A673 (cell line): Measurements from ENCODE around the gene SGCD. TPM values are rescaled to one million over a fixed set of nuclear protein-coding genes. Genes with fewer than 3 reads are reported as not detected.

Source experiments
- BruUV-seq: library from RNA; stranded (reverse); fragments of 400-500 nt; replicated peaks from 2 replicates; lab custom pipeline; 2021; lab: Mats Ljungman, UMichigan
- CTCF ChIA-PET: fragments of 300-600 bp; sonication (Branson Sonifier 250); formaldehyde crosslinking; loops from one replicate; lab custom pipeline; 2022; ENCODE audit warnings: antibody characterized with exemption; lab: Charles Lee
- POLR2A ChIA-PET: fragments of 300-600 bp; sonication (Branson Sonifier 250); formaldehyde crosslinking; loops from one replicate; lab custom pipeline; 2022; ENCODE audit warnings: antibody characterized with exemption; ENCODE audit not compliant: low non-redundant PET; lab: Charles Lee
- DNase-seq: peaks from one replicate; pipeline ENCODE4 v3.0.0-alpha.2; 2015; ENCODE audit warnings: low spot score
- H3K27ac ChIP-seq: fragments of 200-600 bp; sonication (generic); 2 replicates; pipeline ENCODE4 v1.5.1; 2016; ENCODE audit warnings: mixed run types, low read depth, mild to moderate bottlenecking, mixed read lengths, antibody characterized with exemption, low read length; ENCODE audit not compliant: poor library complexity, severe bottlenecking
- H3K27me3 ChIP-seq: fragments of 200-600 bp; sonication (generic); replicated peaks from 2 replicates; pipeline ENCODE4 v1.6.1; 2017; ENCODE audit warnings: mixed run types, low read depth, mild to moderate bottlenecking, mixed read lengths, antibody characterized with exemption, low read length; ENCODE audit not compliant: insufficient read depth, poor library complexity
- H3K36me3 ChIP-seq: fragments of 200-600 bp; sonication (generic); 2 replicates; pipeline ENCODE4 v1.6.1; 2016; ENCODE audit warnings: mixed run types, mild to moderate bottlenecking, mixed read lengths, antibody characterized with exemption, low read length; ENCODE audit not compliant: insufficient read depth, poor library complexity, severe bottlenecking
- H3K4me1 ChIP-seq: fragments of 200-600 bp; sonication (generic); 2 replicates; pipeline ENCODE4 v1.6.1; 2017; ENCODE audit warnings: mixed run types, mild to moderate bottlenecking, mixed read lengths, antibody characterized with exemption, low read length; ENCODE audit not compliant: insufficient read depth, poor library complexity, severe bottlenecking
- H3K4me3 ChIP-seq: fragments of 200-600 bp; sonication (generic); 2 replicates; pipeline ENCODE4 v1.5.1; 2016; ENCODE audit warnings: low read depth, mixed run types, mild to moderate bottlenecking, mixed read lengths, low read length; ENCODE audit not compliant: poor library complexity, severe bottlenecking
- H3K9me3 ChIP-seq: fragments of 200-600 bp; sonication (generic); 2 replicates; pipeline ENCODE4 v1.6.1; 2016; ENCODE audit warnings: mixed run types, low read depth, mild to moderate bottlenecking, mixed read lengths, antibody characterized with exemption, low read length; ENCODE audit not compliant: poor library complexity, severe bottlenecking
- CTCF ChIP-seq: fragments of 300-800, 200-600 bp; sonication (generic); conservative IDR thresholded peaks from 2 replicates; pipeline ENCODE4 v1.5.1; 2017; ENCODE audit warnings: low read depth, mild to moderate bottlenecking, antibody characterized with exemption, low read length, moderate library complexity, mixed read lengths
- EZH2 ChIP-seq: fragments of 200-600 bp; sonication (generic); IDR thresholded peaks from 2 replicates; pipeline ENCODE4 v1.6.1; 2017; ENCODE audit warnings: borderline replicate concordance, low read depth, mild to moderate bottlenecking, mixed read lengths, antibody characterized with exemption, low read length; ENCODE audit not compliant: poor library complexity, severe bottlenecking
- intact Hi-C: fragments of 100-400 bp; cut with micrococcal nuclease; formaldehyde crosslinking; loops from one replicate; pipeline ENCODE4 v1.10.0; 2022; ENCODE audit not compliant: unreplicated experiment
- total RNA-seq: library from RNA; stranded (reverse); gene quantifications from 2 replicates; pipeline ENCODE4 v1.2.3, GENCODE V29; 2021

SGCD gene
- total RNA-seq, 1 experiment from 2014 or later, result 0.17 TPM

GRCh38 chr5:156391139-156391538, 64.2 kb downstream of the SGCD start:
- ChIA-PET POLR2A (no interaction called here), CTCF (no interaction called here)
- DNase-seq, result no peak
- H3K27ac ChIP-seq, result no peak overlapping the region
- BruUV-seq, result no TSS peak
- H3K4me3 ChIP-seq, result no peak overlapping the region
- no peak for TF ChIP-seq CTCF
- TF ChIP-seq EZH2, result no peak
- intact Hi-C loops, result no loop called here
- H3K9me3 ChIP-seq, result no peaks in the 10 kb centered on the region
- H3K4me1 ChIP-seq, result no peaks in the 10 kb centered on the region
- H3K36me3 ChIP-seq, result no peaks in the 10 kb centered on the region
- no peaks in the 10 kb centered on the region for H3K27me3 ChIP-seq

- no TSS peak for BruUV-seq
- Histone ChIP-seq H3K4me3 (no peak overlapping the region), H3K27me3 (no peaks in the 10 kb centered on the region), H3K4me1 (no peaks in the 10 kb centered on the region), H3K9me3 (no peaks in the 10 kb centered on the region), H3K27ac (no peak overlapping the region), H3K36me3 (no peaks in the 10 kb centered on the region)
- ChIA-PET POLR2A (no interaction called here), CTCF (no interaction called here)
- no peak for TF ChIP-seq EZH2
- no peak for TF ChIP-seq CTCF
- intact Hi-C loops, result no loop called here
- no peak for DNase-seq
Observed at GRCh38 chr5:156393980-156394379, 67.0 kb downstream of the SGCD start.

- POLR2A ChIA-PET, result no interaction called here
- Histone ChIP-seq H3K27me3 (no peaks in the 10 kb centered on the region), H3K9me3 (no peaks in the 10 kb centered on the region), H3K4me3 (no peak overlapping the region), H3K27ac (no peak overlapping the region), H3K36me3 (no peaks in the 10 kb centered on the region), H3K4me1 (no peaks in the 10 kb centered on the region)
- CTCF ChIA-PET, result no interaction called here
- TF ChIP-seq CTCF (no peak), EZH2 (no peak)
- intact Hi-C loops, result no loop called here
- BruUV-seq, result no TSS peak
- no peak for DNase-seq
Observed at GRCh38 chr5:156394642-156395305, 67.8 kb downstream of the SGCD start.
